HepG2 (cell line): ENCODE data around the gene COL18A1. TPM values are rescaled to one million over a fixed set of nuclear protein-coding genes. Genes with fewer than 3 reads are reported as not detected.

Source experiments
- ATAC-seq: fragments of 200-7000 bp; cut with Tn5 transposase; 3 replicates; pipeline ENCODE4 v1.9.1; 2020; ENCODE audit warnings: mild to moderate bottlenecking, moderate library complexity
- BruUV-seq: library from RNA; stranded (reverse); fragments of 400-500 nt; replicated peaks from 2 replicates; lab custom pipeline; 2021; lab: Mats Ljungman, UMichigan
- CTCF ChIA-PET: fragments of 300-600 bp; formaldehyde crosslinking; extraction: SDS; loops from one replicate; lab custom pipeline; 2021; ENCODE audit warnings: low total read pairs, inconsistent platforms, low intra/inter-chr PET ratio; lab: Yijun Ruan, JAX
- POLR2A ChIA-PET: fragments of 350-600 bp; sonication (Branson Sonifier 250); formaldehyde crosslinking; loops from one replicate; lab custom pipeline; 2020; ENCODE audit warnings: antibody characterized with exemption, inconsistent platforms; lab: Yijun Ruan, JAX
- DNase-seq: peaks from one replicate; pipeline ENCODE4 v3.0.0-alpha.2; 2015; ENCODE audit warnings: low spot score
- FAIRE-seq: peaks from 3 replicates; lab custom pipeline; 2011; peaks lifted over from hg19 to GRCh38; lab: Jason Lieb, UNC
- H2AFZ ChIP-seq: one replicate; pipeline ENCODE4 v1.6.1; 2011; ENCODE audit warnings: low read length, inconsistent platforms
- H3K27ac ChIP-seq: fragments of 300-600 bp; 3 replicates; pipeline ENCODE4 v1.8.0; 2011; ENCODE audit warnings: mixed run types, mild to moderate bottlenecking, mixed read lengths, low read length, inconsistent platforms; ENCODE audit not compliant: insufficient read depth; ENCODE audit errors: extremely low read length
- H3K27me3 ChIP-seq, 2 experiments: fragments of 200-600 bp in 1 of 2; 2 replicates in 1 of 2; 3 replicates in 1 of 2; pipeline versions ENCODE4 v1.6.0 to v1.8.0; 2011; ENCODE audit warnings: low read length in 2 of 2, mild to moderate bottlenecking in 2 of 2, moderate library complexity in 2 of 2, inconsistent platforms in 1 of 2; ENCODE audit not compliant: insufficient read depth in 2 of 2, control insufficient read depth in 1 of 2
- H3K36me3 ChIP-seq, 2 experiments: fragments of 200-600 bp in 1 of 2; replicated peaks in 1 of 2; 2 replicates in 1 of 2; 3 replicates in 1 of 2; pipeline versions ENCODE4 v1.5.1 to v1.8.0; 2011; ENCODE audit warnings: low read length in 2 of 2, inconsistent platforms in 1 of 2; ENCODE audit not compliant: insufficient read depth in 2 of 2, control insufficient read depth in 1 of 2
- H3K4me1 ChIP-seq: 2 replicates; pipeline ENCODE4 v1.5.1; 2012; ENCODE audit warnings: low read length, inconsistent platforms; ENCODE audit not compliant: insufficient read depth
- H3K4me2 ChIP-seq: 2 replicates; pipeline ENCODE4 v1.6.0; 2011; ENCODE audit warnings: low read depth, low read length, inconsistent platforms
- H3K4me3 ChIP-seq, 3 experiments: fragments of 200-600 bp in 1 of 3; sonication (generic), shearing (Covaris generic) in 1 of 3; replicated peaks in 1 of 3; 2 replicates each; pipeline ENCODE4 v1.5.1; 2011 to 2016; ENCODE audit warnings: low read length in 3 of 3, inconsistent platforms in 2 of 3, low read depth in 2 of 3, mild to moderate bottlenecking in 2 of 3, control low read depth in 1 of 3, mixed read lengths in 1 of 3; ENCODE audit not compliant: insufficient read depth in 1 of 3
- H3K79me2 ChIP-seq: one replicate; pipeline ENCODE4 v1.6.1; 2011; ENCODE audit warnings: low read length, inconsistent platforms; ENCODE audit not compliant: insufficient read depth
- H3K9ac ChIP-seq: 2 replicates; pipeline ENCODE4 v1.6.0; 2011; ENCODE audit warnings: mild to moderate bottlenecking, low read depth, low read length, inconsistent platforms; ENCODE audit not compliant: insufficient read depth
- H3K9me3 ChIP-seq: 2 replicates; pipeline ENCODE4 v1.5.1; 2012; ENCODE audit warnings: mild to moderate bottlenecking, low read length
- H4K20me1 ChIP-seq: 2 replicates; pipeline ENCODE4 v1.6.0; 2011; ENCODE audit warnings: inconsistent platforms, mild to moderate bottlenecking, low read length, moderate library complexity; ENCODE audit not compliant: insufficient read depth
- ELF3 ChIP-seq: IDR thresholded peaks from 2 replicates; pipeline ENCODE4 v1.6.1; 2016; ENCODE audit warnings: missing genetic modification reagents, missing compliant biosample characterization
- KLF6 ChIP-seq: IDR thresholded peaks from 2 replicates; pipeline ENCODE4 v1.8.0; 2016; ENCODE audit warnings: missing biosample characterization, missing genetic modification reagents
- MYNN ChIP-seq: sonication (generic); formaldehyde crosslinking; IDR thresholded peaks from 2 replicates; pipeline ENCODE4 v1.4.0; 2020; ENCODE audit warnings: mild to moderate bottlenecking, low read depth, missing genetic modification reagents
- MZF1 ChIP-seq: sonication (generic); formaldehyde crosslinking; IDR thresholded peaks from 2 replicates; pipeline ENCODE4 v1.8.1; 2023; ENCODE audit warnings: mild to moderate bottlenecking, missing genetic modification reagents, borderline replicate concordance
- PREB ChIP-seq: sonication (generic); formaldehyde crosslinking; IDR thresholded peaks from 2 replicates; pipeline ENCODE4 v1.4.0; 2020; ENCODE audit warnings: missing genetic modification reagents
- SYNCRIP ChIP-seq: fragments of 200-400 bp; formaldehyde crosslinking; IDR thresholded peaks from 2 replicates; pipeline ENCODE4 v1.6.1; 2018; ENCODE audit warnings: mild to moderate bottlenecking, low read depth, low read length; ENCODE audit not compliant: insufficient read depth
- ZNF232 ChIP-seq: sonication (generic); formaldehyde crosslinking; IDR thresholded peaks from 2 replicates; pipeline ENCODE4 v1.4.0; 2020; ENCODE audit warnings: missing genetic modification reagents, borderline replicate concordance
- ZNF337 ChIP-seq: sonication (generic); formaldehyde crosslinking; IDR thresholded peaks from 2 replicates; pipeline ENCODE4 v1.5.1; 2020; ENCODE audit warnings: missing genetic modification reagents, low read depth, mild to moderate bottlenecking, borderline replicate concordance
- ZNF446 ChIP-seq: sonication (generic); formaldehyde crosslinking; IDR thresholded peaks from 2 replicates; pipeline ENCODE4 v1.5.0; 2020; ENCODE audit warnings: mild to moderate bottlenecking, missing genetic modification reagents
- ZNF563 ChIP-seq: sonication (generic); formaldehyde crosslinking; IDR thresholded peaks from 2 replicates; pipeline ENCODE4 v1.8.0; 2022; ENCODE audit warnings: mild to moderate bottlenecking, moderate library complexity, missing genetic modification reagents
- ZNF713 ChIP-seq: sonication (generic); formaldehyde crosslinking; IDR thresholded peaks from 2 replicates; pipeline ENCODE4 v1.4.0; 2020; ENCODE audit warnings: mild to moderate bottlenecking, missing genetic modification reagents
- WGBS: methylation state at CpG from one replicate; pipeline ENCODE4 v1.1.6; 2017; ENCODE audit warnings: low lambda C conversion rate; 5-methylcytosine and 5-hydroxymethylcytosine counted together
- in situ Hi-C: cut with HindIII; loops from 2 replicates; pipeline ENCODE4 v1.10.0; 2017; ENCODE audit warnings: low pct_unique_long_range_greater_than_20kb; ENCODE audit not compliant: extremely low pct_ligation_motif_present
- intact Hi-C: fragments of 100-400 bp; cut with micrococcal nuclease; formaldehyde crosslinking; loops from one replicate; pipeline ENCODE4 v1.10.0; 2022; ENCODE audit not compliant: unreplicated experiment
- polyA plus RNA-seq, 8 experiments: library from polyadenylated mRNA; depleted of rRNA in 3 of 8; stranded (reverse) in 7 of 8; unstranded in 1 of 8; fragments of >200 nt; fragmentation: Illumina TruSeq in 4 of 8; extraction: Trizol in 4 of 8; gene quantifications; 2 replicates each; pipeline versions ENCODE4 v1.2.1 to v1.2.3, GENCODE V29; 2011 to 2016; ENCODE audit warnings: low read depth in 4 of 8, missing spikeins in 1 of 8, mixed read lengths in 1 of 8; ENCODE audit not compliant: insufficient read depth in 1 of 8
- total RNA-seq, 5 experiments: library from RNA; depleted of rRNA; stranded (reverse); fragments of >200 nt; fragmentation: Illumina TruSeq; extraction: Trizol; gene quantifications; 2 replicates each; pipeline ENCODE4 v1.2.3, GENCODE V29; 2016; ENCODE audit warnings: low read depth in 1 of 5

Gene COL18A1
- total and polyA plus RNA-seq, 2 of the 13 experiments (the other 11 are each of a cell fraction or from before 2014, with no cell fraction given) = 79.0 to 102 TPM

DNA sequence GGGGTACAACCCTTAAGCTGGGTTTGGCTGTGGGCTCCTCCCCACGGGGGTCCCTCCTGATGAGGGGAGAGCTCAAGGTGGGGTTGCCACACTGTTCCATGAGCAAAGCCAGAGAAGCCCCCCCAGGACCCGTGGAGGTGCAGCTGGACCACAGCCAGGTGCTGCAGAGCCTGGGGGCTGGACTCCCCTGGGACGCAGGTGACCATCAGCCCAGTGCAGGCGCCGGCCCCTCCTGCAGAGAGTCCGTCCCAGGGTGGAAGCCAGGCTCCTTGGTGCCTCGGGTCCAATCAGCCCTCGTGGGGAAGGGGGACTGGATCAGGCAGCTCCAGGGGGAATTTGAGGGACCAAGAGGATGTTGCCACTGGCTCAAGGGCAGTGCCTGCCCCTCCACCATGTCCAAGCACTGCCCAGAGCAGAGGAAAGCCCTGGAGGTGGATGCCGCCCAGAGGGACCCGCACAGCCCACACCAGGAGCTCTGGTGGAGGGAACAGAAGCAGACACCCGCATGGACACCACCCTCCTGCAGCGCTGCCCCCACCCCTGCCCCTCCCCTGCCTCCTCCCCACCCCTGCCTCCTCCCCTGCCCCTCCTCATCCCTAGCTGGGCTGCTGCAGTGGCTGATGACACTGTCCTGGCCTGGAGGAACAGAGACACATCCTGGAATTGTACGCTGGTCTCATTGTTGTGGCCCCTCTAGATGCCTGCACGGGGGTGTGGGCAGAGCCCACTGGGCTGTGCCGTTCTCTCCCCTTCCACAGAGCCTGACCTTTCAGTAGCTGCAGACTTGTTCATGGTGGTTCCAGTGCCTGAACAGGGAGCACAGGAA is 30.8 kb upstream of the COL18A1 start:
- H3K79me2 ChIP-seq = no peaks in the 10 kb centered on the region
- TF ChIP-seq SYNCRIP (no peak), ZNF563 (CRISPR knock-in tag) (no peak)
- FAIRE-seq (no peak), DNase-seq (no peak), ATAC-seq (peak; percentile 39)
- BruUV-seq = no TSS peak
- H3K27me3 ChIP-seq = peaks cover 2 to 20% of the 10 kb centered on the region in 2 experiments; a peak in 4 of 5 replicates
- POLR2A ChIA-PET = interaction anchor here (2.2 kb wide), 1 partner anchor 44 kb away, joined by 4 read pairs; no protein-coding TSS in a partner anchor
- CTCF ChIA-PET = no interaction called here
- intact Hi-C loops (no loop called here), in situ Hi-C loops (no loop called here)
- H3K36me3 ChIP-seq = no peaks in the 10 kb centered on the region
- no peaks in the 10 kb centered on the region for H4K20me1 ChIP-seq
- no peak overlapping the region for H3K27ac ChIP-seq
- H3K9ac ChIP-seq = no peak overlapping the region
- H3K4me1 ChIP-seq = peaks cover 42% of the 10 kb centered on the region
- no peak overlapping the region for H3K4me3 ChIP-seq
- 50% methylated on average over 2 of the region's 15 CpGs for WGBS
- no peak overlapping the region for H2AFZ ChIP-seq
- H3K4me2 ChIP-seq = no peak overlapping the region
- H3K9me3 ChIP-seq = peaks cover 11% of the 10 kb centered on the region; the same call in 1 of the 2 replicates

DNA sequence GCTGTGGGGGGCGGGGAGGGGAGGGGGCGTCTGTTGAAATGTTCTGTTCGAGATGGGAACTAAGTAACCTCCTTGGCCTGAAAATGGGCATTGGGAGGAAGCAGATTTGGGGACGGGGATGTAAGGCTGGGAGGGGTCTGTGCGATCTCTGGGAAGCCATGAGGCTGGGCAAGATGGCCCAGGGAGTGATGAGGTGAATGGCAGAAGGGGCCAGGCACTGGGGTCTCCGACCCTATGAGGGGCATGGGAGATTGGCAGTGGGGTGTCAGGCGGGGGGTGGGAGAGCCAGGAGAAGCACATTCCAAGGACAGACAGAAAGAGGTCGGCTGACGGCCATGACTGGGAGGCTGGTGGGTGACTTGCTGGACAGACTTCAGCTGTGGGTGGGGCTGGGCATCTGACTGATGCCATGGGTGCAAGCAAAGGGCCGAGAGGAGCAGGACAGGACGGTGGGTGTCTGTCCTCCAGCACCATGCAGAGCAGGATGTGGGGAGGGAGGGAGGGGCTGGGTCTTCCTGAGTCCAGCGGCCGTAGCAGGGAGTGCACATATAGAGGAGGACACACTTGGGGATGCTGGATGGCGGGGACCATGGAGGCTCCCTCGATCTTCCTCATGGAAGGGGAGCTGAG is 30.0 kb upstream of the COL18A1 start:
- no peaks in the 10 kb centered on the region for H3K36me3 ChIP-seq
- H2AFZ ChIP-seq = no peak overlapping the region
- peaks cover 11% of the 10 kb centered on the region; the same call in 1 of the 2 replicates for H3K9me3 ChIP-seq
- no peak for FAIRE-seq
- no peaks in the 10 kb centered on the region for H3K79me2 ChIP-seq
- peaks cover 2 to 20% of the 10 kb centered on the region in 2 experiments; a peak in 4 of 5 replicates for H3K27me3 ChIP-seq
- CTCF ChIA-PET = no interaction called here
- no peak for ATAC-seq
- 39% methylated on average over 15 of the region's 15 CpGs for whole genome bisulfite sequencing
- in situ Hi-C loops = no loop called here
- no peak overlapping the region for H3K4me3 ChIP-seq
- no peak overlapping the region for H3K9ac ChIP-seq
- H3K4me1 ChIP-seq = peaks cover 42% of the 10 kb centered on the region
- H3K27ac ChIP-seq = no peak overlapping the region
- no peak overlapping the region for H3K4me2 ChIP-seq
- intact Hi-C loops = no loop called here
- no peak for DNase-seq
- TF ChIP-seq MYNN (CRISPR knock-in tag) = no peak
- no peak for TF ChIP-seq ZNF713 (CRISPR knock-in tag)
- TF ChIP-seq KLF6 (CRISPR knock-in tag) = no peak
- no peak for TF ChIP-seq ZNF337 (CRISPR knock-in tag)
- no peak for TF ChIP-seq ZNF446 (CRISPR knock-in tag)
- no peak for TF ChIP-seq ZNF232 (CRISPR knock-in tag)
- no peak for TF ChIP-seq ELF3
- TF ChIP-seq PREB (CRISPR knock-in tag) = no peak
- TF ChIP-seq MZF1 (CRISPR knock-in tag) = no peak
- TF ChIP-seq, all 625 proteins: peak for 0
- BruUV-seq = no TSS peak
- H4K20me1 ChIP-seq = no peaks in the 10 kb centered on the region
- POLR2A ChIA-PET = no interaction called here
